ENCODE measurements around the gene POLD1. TPM values are rescaled to one million over a fixed set of nuclear protein-coding genes. Genes with fewer than 3 reads are reported as not detected.
"Not testable (repeated sequence)": the region's sequence is repeated elsewhere in the genome, so short reads cannot be mapped to it uniquely, and the experiment has no call there.

The POLD1 gene
- polyA plus RNA-seq, 3 donors: 9.3 to 22.4 (median 15.6) TPM

DNA sequence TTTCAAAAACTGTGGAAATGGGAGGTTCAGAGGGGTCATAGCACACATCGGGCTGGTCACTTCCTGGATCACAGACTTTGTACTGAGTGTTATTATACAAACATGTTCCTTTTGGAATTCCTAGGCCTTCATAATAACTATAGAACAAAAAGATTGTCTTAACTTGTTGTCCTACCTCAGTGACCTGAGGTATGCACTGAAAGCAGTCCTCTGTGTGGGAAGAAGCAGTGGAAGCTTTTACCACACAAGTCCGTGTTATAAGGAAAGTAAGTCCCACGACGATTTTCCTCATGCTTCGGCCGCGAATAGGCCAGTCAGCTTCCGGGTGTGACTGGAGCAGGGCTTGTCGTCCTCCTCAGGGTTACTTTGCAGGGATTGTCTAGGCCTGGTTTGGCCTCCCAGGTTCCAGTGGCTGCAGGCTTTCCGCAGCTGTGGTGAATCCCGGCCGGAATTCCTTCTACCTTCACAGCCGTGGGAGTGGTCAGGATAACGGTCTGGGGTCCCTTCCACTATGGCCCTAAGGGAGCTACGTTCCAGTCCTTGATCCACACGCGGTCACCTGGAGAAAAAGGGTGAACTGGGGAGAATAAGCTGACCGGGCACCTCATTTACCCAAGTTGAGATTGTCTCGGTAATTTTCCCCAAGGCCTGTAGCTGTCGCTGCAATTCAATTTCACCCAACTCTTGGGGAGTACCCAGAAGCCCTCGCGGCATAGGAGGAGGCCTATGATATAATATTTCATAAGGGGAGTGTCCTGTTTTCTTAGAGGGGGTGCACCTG lies 34.7 kb upstream of the POLD1 start:
- Histone ChIP-seq H3K27ac (ENCODE audit: low read depth in 1 of 2, low read length in 2 of 2) (no peak overlapping the region), H3K9me3 (replicated peaks in 1 of 2; ENCODE audit: control insufficient read depth in 1 of 2, insufficient read depth in 1 of 2, low read length in 2 of 2) (no peaks in the 10 kb centered on the region), H3K79me2 (ENCODE audit: insufficient read depth, low read length) (peaks cover 5% of the 10 kb centered on the region), H3K4me1 (ENCODE audit: control insufficient read depth in 1 of 2, insufficient read depth in 2 of 2, low read length in 2 of 2) (peaks cover 38 to 39% of the 10 kb centered on the region in 2 donors), H3K4me3 (replicated peaks in 1 of 3; ENCODE audit: low read depth in 2 of 3, low read length in 3 of 3) (no peak overlapping the region), H2AFZ (ENCODE audit: insufficient read depth, low read depth, low read length, poor library complexity, severe bottlenecking) (no peak overlapping the region), H3K9ac (ENCODE audit: insufficient read depth, low read length, poor library complexity, severe bottlenecking) (no peak overlapping the region), H3K4me2 (replicated peaks; ENCODE audit: extremely low read depth, low read length, poor library complexity, severe bottlenecking) (no peak overlapping the region), H3K27me3 (ENCODE audit: control insufficient read depth in 2 of 2, insufficient read depth in 2 of 2, low read length in 2 of 2) (no peaks in the 10 kb centered on the region), H3K36me3 (replicated peaks in 1 of 2; ENCODE audit: control insufficient read depth in 1 of 2, insufficient read depth in 2 of 2, low read length in 2 of 2) (no peaks in the 10 kb centered on the region), H4K20me1 (ENCODE audit: insufficient read depth, low read length) (no peaks in the 10 kb centered on the region)
- H3K27ac Mint-ChIP-seq: no peak overlapping the region
- no peaks in the 10 kb centered on the region for H3K36me3 Mint-ChIP-seq
- peaks cover 0 to 4% (median 2%) of the 10 kb centered on the region in 3 donors for H3K27me3 Mint-ChIP-seq (ENCODE audit: low read depth in 3 of 3)
- DNase-seq: no peak
- H3K4me1 Mint-ChIP-seq: peaks cover 36% of the 10 kb centered on the region
- WGBS (ENCODE audit: insufficient coverage): 93% methylated on average over 14 of the region's 22 CpGs
- TF ChIP-seq, protein P1, sequence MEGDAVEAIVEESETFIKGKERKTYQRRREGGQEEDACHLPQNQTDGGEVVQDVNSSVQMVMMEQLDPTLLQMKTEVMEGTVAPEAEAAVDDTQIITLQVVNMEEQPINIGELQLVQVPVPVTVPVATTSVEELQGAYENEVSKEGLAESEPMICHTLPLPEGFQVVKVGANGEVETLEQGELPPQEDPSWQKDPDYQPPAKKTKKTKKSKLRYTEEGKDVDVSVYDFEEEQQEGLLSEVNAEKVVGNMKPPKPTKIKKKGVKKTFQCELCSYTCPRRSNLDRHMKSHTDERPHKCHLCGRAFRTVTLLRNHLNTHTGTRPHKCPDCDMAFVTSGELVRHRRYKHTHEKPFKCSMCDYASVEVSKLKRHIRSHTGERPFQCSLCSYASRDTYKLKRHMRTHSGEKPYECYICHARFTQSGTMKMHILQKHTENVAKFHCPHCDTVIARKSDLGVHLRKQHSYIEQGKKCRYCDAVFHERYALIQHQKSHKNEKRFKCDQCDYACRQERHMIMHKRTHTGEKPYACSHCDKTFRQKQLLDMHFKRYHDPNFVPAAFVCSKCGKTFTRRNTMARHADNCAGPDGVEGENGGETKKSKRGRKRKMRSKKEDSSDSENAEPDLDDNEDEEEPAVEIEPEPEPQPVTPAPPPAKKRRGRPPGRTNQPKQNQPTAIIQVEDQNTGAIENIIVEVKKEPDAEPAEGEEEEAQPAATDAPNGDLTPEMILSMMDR (IDR thresholded peaks at IDR 0.05): no peak
- intact Hi-C loops (cut with micrococcal nuclease): loop anchor here in 1 of 2 donors (2.0 kb wide), 1 partner anchor 19 kb away; no protein-coding TSS in a partner anchor
- peaks cover 0 to 4% (median 0%) of the 10 kb centered on the region in 7 donors for H3K9me3 Mint-ChIP-seq
- H3K4me3 Mint-ChIP-seq: no peak overlapping the region

DNA sequence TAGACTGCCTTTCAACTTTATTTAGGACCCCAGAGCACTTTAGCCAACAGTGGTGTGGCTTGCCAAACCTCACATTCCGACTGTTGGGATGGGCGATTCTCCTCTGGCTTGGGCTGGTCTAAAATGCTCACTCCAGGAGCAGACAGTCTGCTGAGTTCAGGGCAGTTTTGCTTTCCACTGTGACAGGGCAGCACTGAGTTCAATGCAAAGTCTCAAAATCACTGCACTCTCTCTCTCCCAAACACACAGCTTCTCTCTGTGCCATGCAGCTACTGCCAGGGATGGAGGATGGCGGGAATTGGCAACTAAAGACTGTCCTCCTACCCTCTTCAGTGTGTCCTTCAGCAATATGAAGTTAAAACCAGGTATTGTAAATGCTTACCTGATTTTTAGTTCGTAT lies 31.9 kb upstream of the POLD1 start:
- intact Hi-C loops (cut with micrococcal nuclease): no loop called here
- no peak overlapping the region for H3K9ac ChIP-seq (ENCODE audit: insufficient read depth, low read length, poor library complexity, severe bottlenecking)
- Mint-ChIP-seq H3K27me3 (ENCODE audit: low read depth in 3 of 3) (peaks cover 2 to 9% (median 5%) of the 10 kb centered on the region in 3 donors), H3K27ac (no peak overlapping the region), H3K36me3 (no peaks in the 10 kb centered on the region), H3K4me3 (no peak overlapping the region), H3K4me1 (peaks cover 16% of the 10 kb centered on the region), H3K9me3 (peaks cover 0 to 3% (median 0%) of the 10 kb centered on the region in 7 donors)
- H3K79me2 ChIP-seq (ENCODE audit: insufficient read depth, low read length): no peaks in the 10 kb centered on the region
- WGBS (ENCODE audit: insufficient coverage): 93% methylated on average over 3 of the region's 4 CpGs
- no peaks in the 10 kb centered on the region for H3K9me3 ChIP-seq (replicated peaks in 1 of 2; ENCODE audit: control insufficient read depth in 1 of 2, insufficient read depth in 1 of 2, low read length in 2 of 2)
- H3K27me3 ChIP-seq (ENCODE audit: control insufficient read depth in 2 of 2, insufficient read depth in 2 of 2, low read length in 2 of 2): no peaks in the 10 kb centered on the region
- H2AFZ ChIP-seq (ENCODE audit: insufficient read depth, low read depth, low read length, poor library complexity, severe bottlenecking): no peak overlapping the region
- no peaks in the 10 kb centered on the region for H4K20me1 ChIP-seq (ENCODE audit: insufficient read depth, low read length)
- no peak overlapping the region for H3K4me2 ChIP-seq (replicated peaks; ENCODE audit: extremely low read depth, low read length, poor library complexity, severe bottlenecking)
- DNase-seq: no peak
- H3K4me1 ChIP-seq (ENCODE audit: control insufficient read depth in 1 of 2, insufficient read depth in 2 of 2, low read length in 2 of 2): peaks cover 13% of the 10 kb centered on the region in 2 donors
- H3K4me3 ChIP-seq (replicated peaks in 1 of 3; ENCODE audit: low read depth in 2 of 3, low read length in 3 of 3): no peak overlapping the region
- TF ChIP-seq, protein P1 (IDR thresholded peaks at IDR 0.05): no peak
- H3K27ac ChIP-seq (ENCODE audit: low read depth in 1 of 2, low read length in 2 of 2): no peak overlapping the region
- no peaks in the 10 kb centered on the region for H3K36me3 ChIP-seq (replicated peaks in 1 of 2; ENCODE audit: control insufficient read depth in 1 of 2, insufficient read depth in 2 of 2, low read length in 2 of 2)

DNA sequence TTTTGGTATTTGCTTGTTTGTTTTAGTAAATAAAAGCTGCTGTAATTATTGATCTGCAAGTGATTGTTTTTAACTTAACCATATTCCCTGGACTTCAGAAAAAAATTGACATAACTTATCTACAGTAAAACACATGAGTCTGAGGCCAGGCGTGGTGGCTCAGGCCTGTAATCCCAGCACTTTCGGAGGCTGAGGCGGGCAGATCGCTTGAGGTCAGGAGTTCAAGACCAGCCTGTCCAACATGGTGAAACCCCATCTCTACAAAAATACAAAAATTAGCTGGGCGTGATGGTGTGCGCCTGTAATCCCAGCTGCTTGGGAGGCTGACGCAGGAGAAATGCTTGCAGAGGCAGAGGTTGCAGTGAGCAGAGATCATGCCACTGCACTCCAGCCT lies 30.7 kb upstream of the POLD1 start:
- peaks cover 12 to 15% of the 10 kb centered on the region in 2 donors for H3K4me1 ChIP-seq (ENCODE audit: control insufficient read depth in 1 of 2, insufficient read depth in 2 of 2, low read length in 2 of 2)
- H2AFZ ChIP-seq (ENCODE audit: insufficient read depth, low read depth, low read length, poor library complexity, severe bottlenecking); intact Hi-C loops (cut with micrococcal nuclease); H3K9ac ChIP-seq (ENCODE audit: insufficient read depth, low read length, poor library complexity, severe bottlenecking); H4K20me1 ChIP-seq (ENCODE audit: insufficient read depth, low read length); DNase-seq; H3K9me3 ChIP-seq (replicated peaks in 1 of 2; ENCODE audit: control insufficient read depth in 1 of 2, insufficient read depth in 1 of 2, low read length in 2 of 2); H3K36me3 Mint-ChIP-seq; H3K4me2 ChIP-seq (replicated peaks; ENCODE audit: extremely low read depth, low read length, poor library complexity, severe bottlenecking); H3K27ac Mint-ChIP-seq; H3K27ac ChIP-seq (ENCODE audit: low read depth in 1 of 2, low read length in 2 of 2); H3K79me2 ChIP-seq (ENCODE audit: insufficient read depth, low read length); H3K36me3 ChIP-seq (replicated peaks in 1 of 2; ENCODE audit: control insufficient read depth in 1 of 2, insufficient read depth in 2 of 2, low read length in 2 of 2); H3K4me3 Mint-ChIP-seq; H3K4me3 ChIP-seq (replicated peaks in 1 of 3; ENCODE audit: low read depth in 2 of 3, low read length in 3 of 3); H3K9me3 Mint-ChIP-seq; H3K27me3 ChIP-seq (ENCODE audit: control insufficient read depth in 2 of 2, insufficient read depth in 2 of 2, low read length in 2 of 2): not testable (repeated sequence)
- peaks cover 2 to 13% (median 11%) of the 10 kb centered on the region in 3 donors for H3K27me3 Mint-ChIP-seq (ENCODE audit: low read depth in 3 of 3)
- 98% methylated on average over 7 of the region's 7 CpGs for WGBS (ENCODE audit: insufficient coverage)
- H3K4me1 Mint-ChIP-seq: peaks cover 14% of the 10 kb centered on the region

All from CD14-positive monocyte (primary cell).